A549 (cell line): Measurements from ENCODE around the gene GPR142. TPM values are rescaled to one million over a fixed set of nuclear protein-coding genes. Genes with fewer than 3 reads are reported as not detected.

ENCODE experiments used
- CBX8 ChIP-seq: fragments of 200-600 bp; sonication (generic); IDR thresholded peaks from 2 replicates; pipeline ENCODE4 v1.6.1; 2016
- CHD2 ChIP-seq: fragments of 150-350 bp; IDR thresholded peaks from 2 replicates; pipeline ENCODE4 v1.6.1; 2014; ENCODE audit warnings: low read length; ENCODE audit not compliant: partially characterized antibody
- CHD4 ChIP-seq: fragments of 200-600 bp; sonication (generic); IDR thresholded peaks from 2 replicates; pipeline ENCODE4 v1.6.1; 2016; ENCODE audit warnings: antibody characterized with exemption, mild to moderate bottlenecking, borderline replicate concordance
- EHMT2 ChIP-seq: fragments of 200-600 bp; sonication (generic); IDR thresholded peaks from 2 replicates; pipeline ENCODE4 v1.6.1; 2016; ENCODE audit warnings: antibody characterized with exemption, low read depth, mild to moderate bottlenecking, moderate library complexity
- EP300 ChIP-seq, 2 experiments: fragments of >200 bp; sonication (Bioruptor Twin); formaldehyde crosslinking; IDR thresholded peaks; 2 replicates in 1 of 2; 3 replicates in 1 of 2; pipeline ENCODE4 v1.6.1; 2016 to 2017
- FOSL2 ChIP-seq, 2 experiments: fragments of 450-650 bp in 1 of 2; fragments of >200 bp in 1 of 2; sonication (Bioruptor Twin) in 1 of 2; formaldehyde crosslinking; IDR thresholded peaks; 2 replicates each; pipeline versions ENCODE4 v1.5.0 to v1.6.1; 2016 to 2020; ENCODE audit warnings: mild to moderate bottlenecking in 1 of 2, moderate library complexity in 1 of 2
- FOXS1 ChIP-seq: fragments of 250-450 bp; sonication (Bioruptor Pico); IDR thresholded peaks from 2 replicates; pipeline ENCODE4 v1.5.0; 2020; ENCODE audit warnings: mild to moderate bottlenecking, moderate library complexity
- HDAC2 ChIP-seq: fragments of 200-600 bp; sonication (generic); IDR thresholded peaks from 2 replicates; pipeline ENCODE4 v1.6.1; 2016
- HOXA7 ChIP-seq: fragments of 250-450 bp; sonication (Bioruptor Pico); IDR thresholded peaks from 2 replicates; pipeline ENCODE4 v1.5.0; 2020; ENCODE audit warnings: mild to moderate bottlenecking, moderate library complexity
- HOXB13 ChIP-seq: fragments of 250-450 bp; sonication (Bioruptor Pico); IDR thresholded peaks from 2 replicates; pipeline ENCODE4 v1.5.0; 2020; ENCODE audit warnings: low read depth, mild to moderate bottlenecking, moderate library complexity
- HOXB5 ChIP-seq: fragments of 250-450 bp; sonication (Bioruptor Pico); IDR thresholded peaks from 2 replicates; pipeline ENCODE4 v1.5.0; 2020; ENCODE audit warnings: mild to moderate bottlenecking, moderate library complexity
- JUN ChIP-seq, 2 experiments: fragments of >200 bp; sonication (Bioruptor Twin); formaldehyde crosslinking; IDR thresholded peaks; 2 replicates in 1 of 2; 3 replicates in 1 of 2; pipeline ENCODE4 v1.6.1; 2016 to 2017
- JUNB ChIP-seq: fragments of >200 bp; sonication (Bioruptor Twin); formaldehyde crosslinking; IDR thresholded peaks from 2 replicates; pipeline ENCODE4 v1.6.1; 2016
- MAFK ChIP-seq: fragments of 450-650 bp; IDR thresholded peaks from 2 replicates; pipeline ENCODE4 v1.6.1; 2014; ENCODE audit not compliant: partially characterized antibody
- MAZ ChIP-seq: fragments of 150-350 bp; IDR thresholded peaks from 2 replicates; pipeline ENCODE4 v1.6.1; 2014; ENCODE audit warnings: antibody characterized with exemption, low read depth, low read length, borderline replicate concordance
- NR3C1 ChIP-seq: fragments of >200 bp; sonication (Bioruptor Twin); formaldehyde crosslinking; IDR thresholded peaks from 3 replicates; pipeline ENCODE4 v1.6.1; 2017
- PHF8 ChIP-seq: fragments of 200-600 bp; sonication (generic); IDR thresholded peaks from 2 replicates; pipeline ENCODE4 v1.6.1; 2016; ENCODE audit warnings: low read depth, mild to moderate bottlenecking, antibody characterized with exemption, moderate library complexity, borderline replicate concordance
- POLR2A ChIP-seq: IDR thresholded peaks from 2 replicates; pipeline ENCODE4 v1.6.1; 2012; ENCODE audit warnings: mild to moderate bottlenecking, low read length
- RAD21 ChIP-seq, 2 experiments: fragments of >200 bp in 1 of 2; sonication (Bioruptor Twin) in 1 of 2; formaldehyde crosslinking in 1 of 2; IDR thresholded peaks in 1 of 2; conservative IDR thresholded peaks in 1 of 2; 2 replicates in 1 of 2; 3 replicates in 1 of 2; pipeline ENCODE4 v1.6.1; 2012 to 2018; ENCODE audit warnings: inconsistent platforms in 1 of 2
- SREBF2 ChIP-seq: fragments of 450-650 bp; IDR thresholded peaks from 2 replicates; pipeline ENCODE4 v1.6.1; 2014; ENCODE audit warnings: mild to moderate bottlenecking, moderate library complexity
- ZC3H11A ChIP-seq: fragments of 450-650 bp; IDR thresholded peaks from 2 replicates; pipeline ENCODE4 v1.6.1; 2014; ENCODE audit warnings: antibody characterized with exemption, mild to moderate bottlenecking
- ZNF302 ChIP-seq: fragments of 250-450 bp; sonication (Bioruptor Pico); IDR thresholded peaks from 2 replicates; pipeline ENCODE4 v1.9.0; 2021; ENCODE audit warnings: inconsistent platforms, mild to moderate bottlenecking, moderate library complexity
- polyA plus RNA-seq, 4 experiments: library from polyadenylated mRNA; depleted of rRNA in 3 of 4; stranded (reverse); fragments of >200 nt; fragmentation: RNase III in 1 of 4; extraction: RNeasy Plus Mini Kit Qiagen cat#74134 plus additional on column Dnase treatment in 1 of 4; gene quantifications; 2 replicates in 3 of 4; 3 replicates in 1 of 4; pipeline ENCODE4 v1.2.3, GENCODE V29; 2011 to 2017
- TF ChIP-seq, protein P1 (sequence below): fragments of >200 bp; sonication (Bioruptor Twin); formaldehyde crosslinking; IDR thresholded peaks from 3 replicates; pipeline ENCODE4 v1.6.1; 2016
- TF ChIP-seq, protein P2 (sequence below): fragments of >200 bp; sonication (Bioruptor Twin); formaldehyde crosslinking; IDR thresholded peaks from 3 replicates; pipeline ENCODE4 v1.5.1; 2016
- TF ChIP-seq, protein P3 (sequence below): IDR thresholded peaks from 2 replicates; pipeline ENCODE4 v1.6.1; 2012
- TF ChIP-seq, protein P4 (sequence below): IDR thresholded peaks from 2 replicates; pipeline ENCODE4 v1.6.1; 2012
- TF ChIP-seq, protein P5 (sequence below): fragments of 250-450 bp; sonication (Bioruptor Pico); IDR thresholded peaks from 2 replicates; pipeline ENCODE4 v1.5.0; 2021; ENCODE audit warnings: mild to moderate bottlenecking, moderate library complexity, borderline replicate concordance

The GPR142 gene
- polyA plus RNA-seq, 2 of the 4 experiments (the other 2 are of a cell fraction): not detected

DNA sequence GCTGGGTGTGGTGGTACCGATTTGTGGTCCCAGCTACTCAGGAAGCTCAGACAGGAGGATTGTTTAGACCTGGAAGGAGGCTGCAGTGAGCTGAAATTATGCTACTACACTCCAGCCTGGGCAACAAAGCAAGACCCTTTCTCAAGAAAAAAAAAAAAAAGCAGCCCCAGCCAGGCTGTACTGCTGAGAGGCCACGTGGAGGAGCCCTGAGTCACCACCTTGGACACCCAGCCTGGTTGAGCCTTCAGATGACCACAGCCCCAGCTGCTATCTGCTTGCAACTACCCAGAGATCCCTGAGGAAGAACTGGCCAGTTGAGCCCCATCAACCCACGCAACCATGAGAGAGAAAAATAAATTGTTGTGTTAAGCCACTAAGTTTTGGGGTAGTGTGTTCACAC lies 41.0 kb downstream of the GPR142 start (continued):
- TF ChIP-seq ZNF302 (CRISPR knock-in tag) (no peak), JUN (IDR thresholded peaks at IDR 0.05) (no peak), EP300 (IDR thresholded peaks at IDR 0.05) (no peak), MAFK (no peak), FOXS1 (CRISPR knock-in tag) (no peak), ZC3H11A (no peak), CHD4 (no peak), CBX8 (no peak), POLR2A (no peak), FOSL2 (IDR thresholded peaks at IDR 0.05) (no peak), FOSL2 (CRISPR knock-in tag; IDR thresholded peaks at IDR 0.05) (peak; percentile 7; the same call in 1 of the 2 replicates), PHF8 (no peak), HOXA7 (CRISPR knock-in tag) (no peak), CHD2 (no peak), RAD21 (conservative IDR thresholded peaks at IDR 0.05 in 1 of 2, IDR thresholded peaks at IDR 0.05 in 1 of 2) (peak; percentile 77 to 79), EHMT2 (no peak), SREBF2 (no peak), JUNB (no peak), HDAC2 (no peak), MAZ (no peak), HOXB13 (CRISPR knock-in tag) (no peak), NR3C1 (no peak), HOXB5 (CRISPR knock-in tag) (no peak)
- TF ChIP-seq, protein P1, sequence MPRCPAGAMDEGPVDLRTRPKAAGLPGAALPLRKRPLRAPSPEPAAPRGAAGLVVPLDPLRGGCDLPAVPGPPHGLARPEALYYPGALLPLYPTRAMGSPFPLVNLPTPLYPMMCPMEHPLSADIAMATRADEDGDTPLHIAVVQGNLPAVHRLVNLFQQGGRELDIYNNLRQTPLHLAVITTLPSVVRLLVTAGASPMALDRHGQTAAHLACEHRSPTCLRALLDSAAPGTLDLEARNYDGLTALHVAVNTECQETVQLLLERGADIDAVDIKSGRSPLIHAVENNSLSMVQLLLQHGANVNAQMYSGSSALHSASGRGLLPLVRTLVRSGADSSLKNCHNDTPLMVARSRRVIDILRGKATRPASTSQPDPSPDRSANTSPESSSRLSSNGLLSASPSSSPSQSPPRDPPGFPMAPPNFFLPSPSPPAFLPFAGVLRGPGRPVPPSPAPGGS: no peak
- TF ChIP-seq, protein P2, sequence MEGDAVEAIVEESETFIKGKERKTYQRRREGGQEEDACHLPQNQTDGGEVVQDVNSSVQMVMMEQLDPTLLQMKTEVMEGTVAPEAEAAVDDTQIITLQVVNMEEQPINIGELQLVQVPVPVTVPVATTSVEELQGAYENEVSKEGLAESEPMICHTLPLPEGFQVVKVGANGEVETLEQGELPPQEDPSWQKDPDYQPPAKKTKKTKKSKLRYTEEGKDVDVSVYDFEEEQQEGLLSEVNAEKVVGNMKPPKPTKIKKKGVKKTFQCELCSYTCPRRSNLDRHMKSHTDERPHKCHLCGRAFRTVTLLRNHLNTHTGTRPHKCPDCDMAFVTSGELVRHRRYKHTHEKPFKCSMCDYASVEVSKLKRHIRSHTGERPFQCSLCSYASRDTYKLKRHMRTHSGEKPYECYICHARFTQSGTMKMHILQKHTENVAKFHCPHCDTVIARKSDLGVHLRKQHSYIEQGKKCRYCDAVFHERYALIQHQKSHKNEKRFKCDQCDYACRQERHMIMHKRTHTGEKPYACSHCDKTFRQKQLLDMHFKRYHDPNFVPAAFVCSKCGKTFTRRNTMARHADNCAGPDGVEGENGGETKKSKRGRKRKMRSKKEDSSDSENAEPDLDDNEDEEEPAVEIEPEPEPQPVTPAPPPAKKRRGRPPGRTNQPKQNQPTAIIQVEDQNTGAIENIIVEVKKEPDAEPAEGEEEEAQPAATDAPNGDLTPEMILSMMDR: peak; percentile 60
- TF ChIP-seq, protein P3, sequence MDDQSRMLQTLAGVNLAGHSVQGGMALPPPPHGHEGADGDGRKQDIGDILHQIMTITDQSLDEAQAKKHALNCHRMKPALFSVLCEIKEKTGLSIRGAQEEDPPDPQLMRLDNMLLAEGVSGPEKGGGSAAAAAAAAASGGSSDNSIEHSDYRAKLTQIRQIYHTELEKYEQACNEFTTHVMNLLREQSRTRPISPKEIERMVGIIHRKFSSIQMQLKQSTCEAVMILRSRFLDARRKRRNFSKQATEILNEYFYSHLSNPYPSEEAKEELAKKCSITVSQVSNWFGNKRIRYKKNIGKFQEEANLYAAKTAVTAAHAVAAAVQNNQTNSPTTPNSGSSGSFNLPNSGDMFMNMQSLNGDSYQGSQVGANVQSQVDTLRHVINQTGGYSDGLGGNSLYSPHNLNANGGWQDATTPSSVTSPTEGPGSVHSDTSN: no peak
- TF ChIP-seq, protein P4, sequence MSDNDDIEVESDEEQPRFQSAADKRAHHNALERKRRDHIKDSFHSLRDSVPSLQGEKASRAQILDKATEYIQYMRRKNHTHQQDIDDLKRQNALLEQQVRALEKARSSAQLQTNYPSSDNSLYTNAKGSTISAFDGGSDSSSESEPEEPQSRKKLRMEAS: peak; percentile 70
- TF ChIP-seq, protein P5, sequence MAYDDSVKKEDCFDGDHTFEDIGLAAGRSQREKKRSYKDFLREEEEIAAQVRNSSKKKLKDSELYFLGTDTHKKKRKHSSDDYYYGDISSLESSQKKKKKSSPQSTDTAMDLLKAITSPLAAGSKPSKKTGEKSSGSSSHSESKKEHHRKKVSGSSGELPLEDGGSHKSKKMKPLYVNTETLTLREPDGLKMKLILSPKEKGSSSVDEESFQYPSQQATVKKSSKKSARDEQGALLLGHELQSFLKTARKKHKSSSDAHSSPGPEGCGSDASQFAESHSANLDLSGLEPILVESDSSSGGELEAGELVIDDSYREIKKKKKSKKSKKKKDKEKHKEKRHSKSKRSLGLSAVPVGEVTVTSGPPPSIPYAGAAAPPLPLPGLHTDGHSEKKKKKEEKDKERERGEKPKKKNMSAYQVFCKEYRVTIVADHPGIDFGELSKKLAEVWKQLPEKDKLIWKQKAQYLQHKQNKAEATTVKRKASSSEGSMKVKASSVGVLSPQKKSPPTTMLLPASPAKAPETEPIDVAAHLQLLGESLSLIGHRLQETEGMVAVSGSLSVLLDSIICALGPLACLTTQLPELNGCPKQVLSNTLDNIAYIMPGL (CRISPR knock-in tag): no peak
